Kidney (tissue), 14 donors: Measurements from ENCODE around the gene CLMP. TPM values are rescaled to one million over a fixed set of nuclear protein-coding genes. Genes with fewer than 3 reads are reported as not detected.
"Not testable (repeated sequence)": the region's sequence is repeated elsewhere in the genome, so short reads cannot be mapped to it uniquely, and the experiment has no call there.

ENCODE experiments used
- DNase-seq, 5 donors: peaks; one replicate each; pipeline ENCODE4 v3.0.0-alpha.2; 2013 to 2020
- FAIRE-seq: peaks from 2 replicates; lab custom pipeline; 2012; peaks lifted over from hg19 to GRCh38; lab: Jason Lieb, UNC
- H3K27ac ChIP-seq, 2 donors: one replicate each; pipeline ENCODE4 v1.7.0; 2013; ENCODE audit warnings: low read depth in 2 of 2, low read length in 2 of 2, inconsistent platforms in 1 of 2
- H3K27me3 ChIP-seq: one replicate; pipeline ENCODE4 v1.7.1; 2013; ENCODE audit warnings: low read length, inconsistent platforms; ENCODE audit not compliant: control insufficient read depth, insufficient read depth
- H3K36me3 ChIP-seq, 3 donors: one replicate each; pipeline versions ENCODE4 v1.7.0 to v1.7.1; 2013; ENCODE audit warnings: low read length in 3 of 3, control low read depth in 1 of 3, inconsistent platforms in 1 of 3; ENCODE audit not compliant: insufficient read depth in 3 of 3, control insufficient read depth in 2 of 3
- H3K4me1 ChIP-seq, 3 donors: one replicate each; pipeline versions ENCODE4 v1.7.0 to v1.7.1; 2013; ENCODE audit warnings: low read length in 3 of 3, inconsistent platforms in 1 of 3, low read depth in 1 of 3; ENCODE audit not compliant: control insufficient read depth in 2 of 3, insufficient read depth in 2 of 3
- H3K4me3 ChIP-seq, 3 donors: one replicate each; pipeline versions ENCODE4 v1.7.0 to v1.8.1; 2013; ENCODE audit warnings: low read length in 3 of 3, control low read depth in 1 of 3, inconsistent platforms in 1 of 3
- H3K9ac ChIP-seq, 3 donors: one replicate each; pipeline versions ENCODE4 v1.7.0 to v1.7.1; 2013; ENCODE audit warnings: low read length in 3 of 3, control low read depth in 1 of 3, inconsistent platforms in 1 of 3
- H3K9me3 ChIP-seq, 3 donors: one replicate each; pipeline versions ENCODE4 v1.7.0 to v1.7.1; 2013; ENCODE audit warnings: low read length in 3 of 3, control low read depth in 1 of 3, inconsistent platforms in 1 of 3; ENCODE audit not compliant: control insufficient read depth in 2 of 3, insufficient read depth in 1 of 3
- CTCF ChIP-seq: IDR thresholded peaks from 3 replicates; pipeline ENCODE4 v1.5.1; 2012; ENCODE audit warnings: mild to moderate bottlenecking, moderate library complexity, borderline replicate concordance; ENCODE audit not compliant: insufficient read depth; ENCODE audit errors: extremely low read depth
- intact Hi-C: fragments of 100-400 bp; cut with DNase I; formaldehyde crosslinking; loops from one replicate; pipeline ENCODE4 v1.11.1; 2022
- polyA plus RNA-seq: library from polyadenylated mRNA; stranded (reverse); fragments of 350-450 nt; fragmentation: Illumina TruSeq; extraction: RNeasy Lipid Tissue Mini Kit (QIAGEN cat#74804); gene quantifications from one replicate; pipeline ENCODE4 v1.2.3, GENCODE V29; 2014; ENCODE audit warnings: low read depth, low replicate concordance; ENCODE audit not compliant: insufficient read depth
- total RNA-seq: library from RNA; stranded (reverse); fragmentation: NEBNext Ultra II Directional; extraction: Animal tissue kit (Norgen Biotek cat#: 25700); gene quantifications from one replicate; pipeline ENCODE4 v1.2.1, GENCODE V29; 2021
- donor health status: control.
- donor health status: control.
- donor health status: control.
- donor health status: control.
- donor health status: control.
- donor health status: DM: yes; HTN: yes; CAD: no.
- donor health status: Normal renal cell carcinoma (clear cell type).

Gene CLMP
- total and polyA plus RNA-seq, 2 donors from 2014 or later, result 1.2 to 6.8 TPM

GRCh38 chr11:123211149-123211852 lies 16.3 kb upstream of the CLMP start:
- intact Hi-C loops, result no loop called here
- Histone ChIP-seq H3K9me3 (no peaks in the 10 kb centered on the region), H3K4me1 (peaks cover 0 to 3% (median 0%) of the 10 kb centered on the region in 3 donors), H3K4me3 (no peak overlapping the region), H3K27me3 (no peaks in the 10 kb centered on the region), H3K36me3 (no peaks in the 10 kb centered on the region), H3K27ac (no peak overlapping the region), H3K9ac (no peak overlapping the region)
- DNase-seq (peak in 2 of 5 donors; percentile 54 to 82), FAIRE-seq (no peak)
- TF ChIP-seq CTCF, result no peak

- Histone ChIP-seq H3K27ac (no peak overlapping the region), H3K4me1 (peaks cover 0 to 3% (median 0%) of the 10 kb centered on the region in 3 donors), H3K27me3 (no peaks in the 10 kb centered on the region), H3K4me3 (no peak overlapping the region), H3K36me3 (no peaks in the 10 kb centered on the region), H3K9me3 (no peaks in the 10 kb centered on the region), H3K9ac (no peak overlapping the region)
- no peak for DNase-seq
- TF ChIP-seq CTCF, result no peak
- FAIRE-seq, result no peak
- intact Hi-C loops, result no loop called here
These were observed 14.5 kb upstream of the CLMP start for GRCh38 chr11:123209591-123209990.

DNA sequence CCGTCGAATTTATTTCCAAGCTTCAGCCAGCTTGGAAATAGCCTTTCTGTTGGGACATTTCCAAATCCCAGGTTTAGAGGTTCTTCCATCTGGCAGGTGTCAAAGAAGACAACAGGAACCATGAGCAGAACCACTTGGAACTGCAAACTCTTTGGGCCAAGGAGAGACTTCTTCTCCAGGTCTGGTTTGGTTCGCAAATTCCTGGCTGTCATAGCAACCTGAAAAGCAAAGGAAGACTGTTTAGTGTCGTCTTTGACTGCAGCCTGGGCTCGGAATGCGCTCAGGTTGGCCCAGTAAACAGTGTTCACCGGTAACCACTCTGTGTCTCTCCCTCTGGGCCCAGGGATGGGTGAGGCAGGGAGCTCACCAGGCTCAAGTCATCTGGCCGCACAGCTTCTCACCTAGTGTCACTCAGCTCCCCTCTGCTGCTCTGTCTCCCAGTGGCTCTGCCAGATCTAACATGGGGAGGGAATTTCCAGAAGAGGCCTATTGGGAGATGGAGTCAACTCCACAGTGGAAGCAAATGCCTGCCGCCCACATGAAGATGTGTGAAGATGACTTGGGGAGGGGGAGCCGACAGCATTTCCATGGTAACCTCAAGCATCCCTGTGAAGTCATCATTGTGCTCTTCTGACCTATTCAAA lies 11.9 kb upstream of the CLMP start:
- no peak for FAIRE-seq

GRCh38 chr11:123206055-123206454 lies 11.0 kb upstream of the CLMP start:
- intact Hi-C loops, H3K9me3 ChIP-seq, H3K4me3 ChIP-seq, FAIRE-seq, DNase-seq, H3K36me3 ChIP-seq, H3K27me3 ChIP-seq, H3K4me1 ChIP-seq, H3K9ac ChIP-seq, H3K27ac ChIP-seq: not testable (repeated sequence)

More for the DNA sequence above, 11.9 kb upstream of the CLMP start:
- H3K4me3 ChIP-seq, result no peak overlapping the region
- H3K9ac ChIP-seq, result no peak overlapping the region
- intact Hi-C loops, result no loop called here
- no peaks in the 10 kb centered on the region for H3K27me3 ChIP-seq
- H3K4me1 ChIP-seq, result peaks cover 0 to 2% (median 0%) of the 10 kb centered on the region in 3 donors
- no peaks in the 10 kb centered on the region for H3K36me3 ChIP-seq
- DNase-seq, result peak in 3 of 5 donors; percentile 56 to 65 (median 59)
- no peak for TF ChIP-seq CTCF
- H3K27ac ChIP-seq, result no peak overlapping the region
- H3K9me3 ChIP-seq, result no peaks in the 10 kb centered on the region
